Spinal cord (tissue), 10 donors: ENCODE data around the gene IGDCC3. TPM values are rescaled to one million over a fixed set of nuclear protein-coding genes. Genes with fewer than 3 reads are reported as not detected.
"Not testable (repeated sequence)": the region's sequence is repeated elsewhere in the genome, so short reads cannot be mapped to it uniquely, and the experiment has no call there.

Experiments
- DNase-seq, 6 donors: peaks; one replicate each; pipeline versions ENCODE4 v3.0.0 to v3.0.0-alpha.2; 2013 to 2015; ENCODE audit warnings: low spot score in 6 of 6, low read depth in 4 of 6
- H3K27ac ChIP-seq: one replicate; pipeline ENCODE4 v1.5.1; 2013; ENCODE audit warnings: low read depth, low read length, control low read depth
- H3K27me3 ChIP-seq: one replicate; pipeline ENCODE4 v1.6.1; 2013; ENCODE audit warnings: low read length; ENCODE audit not compliant: control insufficient read depth, insufficient read depth
- H3K36me3 ChIP-seq: one replicate; pipeline ENCODE4 v1.6.1; 2013; ENCODE audit warnings: low read length; ENCODE audit not compliant: control insufficient read depth, insufficient read depth
- H3K4me1 ChIP-seq: one replicate; pipeline ENCODE4 v1.6.1; 2013; ENCODE audit warnings: low read length; ENCODE audit not compliant: control insufficient read depth, insufficient read depth
- H3K4me3 ChIP-seq: one replicate; pipeline ENCODE4 v1.5.1; 2013; ENCODE audit warnings: low read depth, low read length, control low read depth
- H3K9me3 ChIP-seq: one replicate; pipeline ENCODE4 v1.6.1; 2013; ENCODE audit warnings: low read length; ENCODE audit not compliant: control insufficient read depth, insufficient read depth
- WGBS: methylation state at CpG from one replicate; pipeline ENCODE4 v1.1.5; 2013; ENCODE audit warnings: missing lambda C conversion rate; ENCODE audit not compliant: insufficient coverage; 5-methylcytosine and 5-hydroxymethylcytosine counted together
- polyA plus RNA-seq, 2 donors: library from polyadenylated mRNA; unstranded; fragments of 120-200 nt; gene quantifications; one replicate each; pipeline ENCODE4 v1.2.1, GENCODE V29; 2013; ENCODE audit not compliant: insufficient read length in 2 of 2
- total RNA-seq, 2 donors: library from RNA; depleted of rRNA in 1 of 2; stranded (reverse); fragments of 120-200 nt in 1 of 2; fragments of >200 nt in 1 of 2; gene quantifications; one replicate each; pipeline versions ENCODE4 v1.2.3 to v1.2.4, GENCODE V29; 2013 to 2014
- donor health status: healthy.

IGDCC3 gene
- total and polyA plus RNA-seq, 4 donors, result 3.6 to 20.7 (median 10.9) TPM

DNA sequence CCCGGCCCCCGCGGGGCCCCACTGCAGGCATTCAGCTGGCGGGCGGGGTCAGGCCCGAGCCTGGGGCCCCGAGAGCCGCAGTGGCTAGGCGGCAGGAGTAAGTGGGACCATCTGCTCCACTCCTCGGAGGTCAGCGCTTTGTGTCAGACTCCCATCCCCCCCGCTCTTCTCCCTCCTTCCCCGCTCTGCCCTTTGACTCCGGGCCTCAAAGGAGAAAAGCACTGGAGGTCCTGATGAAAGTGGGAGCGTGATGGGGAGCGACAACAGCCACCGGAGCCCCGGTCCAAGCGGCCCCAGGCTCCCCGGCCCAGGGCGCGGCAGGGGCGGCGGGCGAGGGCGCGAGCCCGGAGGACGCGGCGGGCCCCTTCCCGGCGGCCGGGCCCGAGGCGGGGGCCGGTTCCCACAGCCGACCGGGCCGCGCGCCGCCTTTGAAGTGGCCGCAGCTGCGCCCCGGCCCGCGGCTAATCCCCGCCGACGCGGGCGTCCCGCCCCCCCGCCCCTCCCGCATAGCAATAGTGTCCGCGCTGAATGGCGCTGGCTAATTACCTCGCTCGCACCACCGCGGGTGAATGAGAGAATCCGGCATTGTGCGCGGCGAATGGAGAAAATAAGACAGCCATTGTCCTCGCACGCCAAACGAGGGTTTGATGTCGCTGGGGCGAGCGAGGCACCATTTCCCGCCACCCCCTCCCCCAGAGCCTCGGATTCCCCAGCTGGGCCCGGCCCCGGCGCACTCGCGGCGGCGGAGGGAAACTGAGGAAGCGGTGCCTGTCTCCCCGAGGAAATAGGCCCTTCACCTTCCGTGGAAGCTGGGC, 22.4 kb downstream of the IGDCC3 start:
- Histone ChIP-seq H3K4me3 (peak overlapping the region; percentile 49), H3K4me1 (peaks cover 16% of the 10 kb centered on the region), H3K27me3 (no peaks in the 10 kb centered on the region), H3K36me3 (no peaks in the 10 kb centered on the region), H3K9me3 (peaks cover 2% of the 10 kb centered on the region), H3K27ac (peak overlapping the region; percentile 81)
- DNase-seq, result peak in 3 of 6 donors; percentile 37 to 85 (median 82)
- WGBS, result under 1% methylated on average over 79 of the region's 85 CpGs

DNA sequence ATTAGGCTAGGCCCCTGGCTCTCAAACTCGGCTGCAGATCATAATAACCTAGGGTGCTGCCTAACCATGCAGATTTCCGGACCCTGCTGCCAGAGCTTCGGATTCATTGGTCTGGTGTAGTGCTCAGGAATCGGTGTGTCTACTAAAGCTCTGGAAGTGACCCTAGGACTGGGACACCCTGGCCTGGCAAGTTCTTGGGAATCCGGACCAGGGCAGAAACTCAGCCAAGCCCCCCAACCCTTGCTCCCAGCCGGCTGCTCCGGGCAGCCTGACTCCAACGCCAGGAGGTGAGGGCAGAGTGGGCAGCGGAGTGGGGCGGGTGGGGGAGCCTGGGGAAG, 23.0 kb downstream of the IGDCC3 start:
- H3K36me3 ChIP-seq, result no peaks in the 10 kb centered on the region
- peak overlapping the region; percentile 45 for H3K27ac ChIP-seq
- DNase-seq, result peak in 1 of 6 donors; percentile 47
- peaks cover 2% of the 10 kb centered on the region for H3K9me3 ChIP-seq
- 15% methylated on average over 9 of the region's 10 CpGs for WGBS
- H3K4me3 ChIP-seq, result no peak overlapping the region
- peaks cover 16% of the 10 kb centered on the region for H3K4me1 ChIP-seq
- H3K27me3 ChIP-seq, result no peaks in the 10 kb centered on the region

DNA sequence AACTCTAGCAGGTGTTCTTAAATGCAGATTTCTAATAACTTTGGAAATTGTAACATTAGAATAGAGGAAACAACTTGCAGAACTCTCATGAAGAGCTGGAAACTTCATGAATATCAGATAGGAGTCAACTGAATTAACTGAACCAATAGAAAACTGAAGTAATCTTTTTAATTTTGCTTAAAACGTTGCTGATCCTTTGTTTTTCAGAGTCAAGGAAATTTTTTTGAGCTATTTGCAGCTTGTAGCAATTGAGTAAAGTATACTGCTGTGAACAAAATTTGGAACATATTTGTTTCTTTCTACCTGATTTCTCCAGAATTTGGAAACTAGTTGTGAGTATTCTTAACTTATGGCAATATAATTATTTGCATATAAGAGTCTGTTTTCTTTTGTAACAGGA, 25.8 kb downstream of the IGDCC3 start:
- no CpG with 5 or more reads among the region's 1 CpG for WGBS
- H3K9me3 ChIP-seq, H3K36me3 ChIP-seq, H3K27me3 ChIP-seq, DNase-seq, H3K4me3 ChIP-seq, H3K27ac ChIP-seq: not testable (repeated sequence)
- peaks cover 16% of the 10 kb centered on the region for H3K4me1 ChIP-seq

DNA sequence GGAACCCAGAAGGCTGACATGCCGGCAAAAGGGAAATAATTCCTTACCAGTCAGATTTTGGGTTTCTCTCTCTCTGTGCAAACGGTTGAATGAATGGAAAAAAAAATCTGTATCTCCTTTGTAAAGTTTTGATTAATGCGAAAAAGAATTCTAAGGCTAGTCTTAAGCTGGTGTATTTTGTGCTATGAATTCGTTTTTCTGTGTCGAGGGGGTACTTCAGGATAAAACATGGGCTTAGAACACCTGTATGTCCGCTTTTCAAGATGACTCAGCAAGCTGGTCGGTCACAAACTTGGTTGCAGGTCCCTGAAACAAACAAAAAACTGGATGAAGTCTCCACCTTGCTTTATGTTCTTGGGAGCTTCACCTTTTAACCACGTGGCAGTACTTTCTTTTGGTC, 28.5 kb downstream of the IGDCC3 start:
- H3K4me1 ChIP-seq, result peaks cover 5% of the 10 kb centered on the region
- H3K36me3 ChIP-seq, result no peaks in the 10 kb centered on the region
- no peak for DNase-seq
- H3K27ac ChIP-seq, result no peak overlapping the region
- H3K27me3 ChIP-seq, result no peaks in the 10 kb centered on the region
- WGBS, result 89% methylated on average over 6 of the region's 8 CpGs
- no peak overlapping the region for H3K4me3 ChIP-seq
- peaks cover 2% of the 10 kb centered on the region for H3K9me3 ChIP-seq

GRCh38 chr15:65347756-65348155, 30.0 kb downstream of the IGDCC3 start:
- not testable (repeated sequence) for H3K9me3 ChIP-seq, H3K27me3 ChIP-seq, DNase-seq, H3K36me3 ChIP-seq, H3K27ac ChIP-seq, H3K4me3 ChIP-seq
- WGBS, result 100% methylated on average over 2 of the region's 8 CpGs
- H3K4me1 ChIP-seq, result peaks cover 17% of the 10 kb centered on the region

DNA sequence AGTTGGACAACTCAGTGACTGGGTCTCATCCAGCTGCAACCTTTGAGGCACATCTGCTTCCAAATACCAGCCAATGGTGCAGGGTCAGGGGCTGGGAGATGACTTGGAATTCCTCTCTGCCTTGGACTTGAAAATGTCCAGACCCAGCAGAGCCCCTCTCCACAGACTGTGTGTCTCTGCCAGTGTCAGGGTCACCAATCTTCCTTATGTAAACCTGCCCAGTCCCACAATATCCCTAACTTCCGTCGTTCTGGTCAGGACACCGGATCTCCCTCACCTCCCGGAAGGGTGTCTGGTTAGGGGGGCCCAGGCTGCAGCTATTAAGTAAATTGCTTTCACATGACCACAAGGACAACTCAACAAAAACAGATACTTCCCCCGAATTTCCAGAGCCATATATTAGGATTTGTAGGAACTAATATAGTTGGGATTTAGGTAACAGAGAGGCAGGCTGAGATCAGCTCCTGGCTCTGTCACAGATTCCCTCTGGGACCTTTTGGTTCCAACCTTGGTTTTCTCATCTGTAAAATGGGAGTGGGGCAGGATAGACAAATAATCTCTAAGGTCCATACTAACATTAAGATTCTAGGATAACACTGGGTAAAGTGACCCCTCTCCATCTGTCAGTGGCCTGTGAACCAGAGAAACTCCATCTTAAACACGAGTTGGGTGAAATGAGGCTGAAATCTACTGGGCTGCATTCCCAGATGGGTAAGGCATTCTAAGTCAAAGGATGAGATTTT, 30.8 kb downstream of the IGDCC3 start:
- DNase-seq, result no peak
- WGBS, result no CpG with 5 or more reads among the region's 6 CpGs
- H3K36me3 ChIP-seq, result no peaks in the 10 kb centered on the region

GRCh38 chr15:65344914-65345275, 32.9 kb downstream of the IGDCC3 start:
- H3K9me3 ChIP-seq, result no peaks in the 10 kb centered on the region
- WGBS, result no CpG with 5 or more reads among the region's 2 CpGs
- peaks cover 27% of the 10 kb centered on the region for H3K4me1 ChIP-seq
- no peak for DNase-seq
- no peak overlapping the region for H3K4me3 ChIP-seq
- no peak overlapping the region for H3K27ac ChIP-seq
- H3K27me3 ChIP-seq, result no peaks in the 10 kb centered on the region
- H3K36me3 ChIP-seq, result no peaks in the 10 kb centered on the region

More for the DNA sequence above, 30.8 kb downstream of the IGDCC3 start:
- Histone ChIP-seq H3K27ac (no peak overlapping the region), H3K27me3 (no peaks in the 10 kb centered on the region), H3K4me3 (no peak overlapping the region), H3K9me3 (no peaks in the 10 kb centered on the region), H3K4me1 (peaks cover 20% of the 10 kb centered on the region)

GRCh38 chr15:65344214-65344913, 33.4 kb downstream of the IGDCC3 start:
- 52% methylated on average over 3 of the region's 8 CpGs for WGBS

DNA sequence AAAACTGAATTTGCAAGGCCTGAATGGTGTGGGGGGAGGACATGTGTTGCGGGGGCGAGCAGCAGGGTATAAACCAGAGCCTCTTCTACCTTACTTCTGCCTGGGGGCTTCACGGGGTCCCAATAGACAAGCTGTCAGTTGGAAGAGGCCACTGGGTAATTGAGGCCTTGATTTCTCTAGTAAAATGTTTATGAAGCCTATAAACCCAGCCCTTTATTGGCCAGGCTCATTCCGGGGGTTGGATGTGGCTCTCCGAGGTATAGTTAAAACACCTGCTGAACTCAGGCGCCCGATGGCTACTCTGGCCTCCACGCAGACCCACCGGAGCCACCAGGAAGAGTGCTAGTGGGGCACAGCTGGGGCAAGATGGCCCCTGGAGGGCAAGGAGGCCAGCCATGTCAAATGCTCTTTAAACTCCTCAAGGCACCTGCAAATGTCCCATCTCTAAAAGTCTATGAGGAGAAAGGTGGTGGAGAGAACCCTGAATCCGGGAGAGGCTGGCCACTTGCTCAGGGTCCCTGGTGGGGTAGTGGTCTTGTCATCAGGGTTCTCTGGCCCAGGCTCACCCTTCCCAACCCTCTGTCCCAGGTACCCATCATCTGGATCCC, 34.3 kb downstream of the IGDCC3 start:
- 71% methylated on average over 6 of the region's 10 CpGs for WGBS
- no peaks in the 10 kb centered on the region for H3K36me3 ChIP-seq
- no peak for DNase-seq
- no peaks in the 10 kb centered on the region for H3K9me3 ChIP-seq
- no peaks in the 10 kb centered on the region for H3K27me3 ChIP-seq
- H3K4me1 ChIP-seq, result peaks cover 41% of the 10 kb centered on the region
- H3K4me3 ChIP-seq, result no peak overlapping the region
- H3K27ac ChIP-seq, result no peak overlapping the region

More at GRCh38 chr15:65344214-65344913, 33.4 kb downstream of the IGDCC3 start:
- H3K9me3 ChIP-seq, result no peaks in the 10 kb centered on the region
- H3K36me3 ChIP-seq, result no peaks in the 10 kb centered on the region
- H3K4me3 ChIP-seq, result no peak overlapping the region
- H3K4me1 ChIP-seq, result peaks cover 32% of the 10 kb centered on the region
- H3K27ac ChIP-seq, result no peak overlapping the region
- no peaks in the 10 kb centered on the region for H3K27me3 ChIP-seq
- DNase-seq, result no peak
